K562 (cell line): ENCODE results near the gene ADK. TPM values are rescaled to one million over a fixed set of nuclear protein-coding genes. Genes with fewer than 3 reads are reported as not detected.
A peak's percentile ranks its signal among the peaks of the same experiment; 100 is the strongest.

Source experiments
- ATAC-seq: fragments of 200-7000 bp; cut with Tn5 transposase; 3 replicates; pipeline ENCODE4 v1.9.1; 2020; ENCODE audit warnings: moderate library complexity
- BruUV-seq: library from RNA; stranded (reverse); fragments of 400-500 nt; replicated peaks from 2 replicates; lab custom pipeline; 2021; lab: Mats Ljungman, UMichigan
- CTCF ChIA-PET: fragments of 300-600 bp; formaldehyde crosslinking; extraction: SDS; loops from one replicate; lab custom pipeline; 2021; ENCODE audit warnings: low intra/inter-chr PET ratio; lab: Yijun Ruan, JAX
- POLR2A ChIA-PET: fragments of 300-600, 350-650 bp; sonication (Branson Sonifier 250); formaldehyde crosslinking; extraction: SDS; loops from one replicate; lab custom pipeline; 2021; ENCODE audit warnings: antibody characterized with exemption, inconsistent platforms; lab: Yijun Ruan, JAX
- DNase-seq, 4 experiments: peaks; one replicate each; pipeline versions ENCODE4 v3.0.0 to v3.0.0-alpha.2; 2011 to 2018; ENCODE audit warnings: low spot score in 3 of 4, mixed read lengths in 3 of 4; ENCODE audit errors: extremely low read depth in 1 of 4
- FAIRE-seq: peaks from 2 replicates; lab custom pipeline; 2011; peaks lifted over from hg19 to GRCh38; lab: Jason Lieb, UNC
- H2AFZ ChIP-seq: 2 replicates; pipeline ENCODE4 v1.6.0; 2011; ENCODE audit warnings: low read depth, low read length, control low read depth, inconsistent platforms
- H3K27ac ChIP-seq: fragments of 200-600 bp; 3 replicates; pipeline ENCODE4 v1.8.0; 2011; ENCODE audit warnings: low read depth, mild to moderate bottlenecking, control low read depth, inconsistent platforms, low read length, moderate library complexity, mixed read lengths; ENCODE audit errors: extremely low read depth
- H3K27me3 ChIP-seq, 2 experiments: fragments of 300-600 bp in 1 of 2; 2 replicates in 1 of 2; 3 replicates in 1 of 2; pipeline versions ENCODE4 v1.6.0 to v1.8.0; 2011; ENCODE audit warnings: inconsistent platforms in 2 of 2, low read length in 2 of 2, mild to moderate bottlenecking in 1 of 2, mixed read lengths in 1 of 2, moderate library complexity in 1 of 2; ENCODE audit not compliant: control insufficient read depth in 2 of 2, insufficient read depth in 2 of 2
- H3K36me3 ChIP-seq: fragments of 300-600 bp; 3 replicates; pipeline ENCODE4 v1.8.0; 2011; ENCODE audit warnings: mild to moderate bottlenecking, low read length, inconsistent platforms; ENCODE audit not compliant: control insufficient read depth, insufficient read depth
- H3K4me1 ChIP-seq, 2 experiments: fragments of 200-600 bp in 1 of 2; replicated peaks in 1 of 2; 2 replicates in 1 of 2; 3 replicates in 1 of 2; pipeline versions ENCODE4 v1.5.1 to v1.8.0; 2011; ENCODE audit warnings: inconsistent platforms in 2 of 2, low read length in 2 of 2, mild to moderate bottlenecking in 1 of 2, mixed read lengths in 1 of 2, moderate library complexity in 1 of 2; ENCODE audit not compliant: control insufficient read depth in 2 of 2, insufficient read depth in 2 of 2
- H3K4me2 ChIP-seq: 2 replicates; pipeline ENCODE4 v1.6.1; 2011; ENCODE audit warnings: low read length, control low read depth, inconsistent platforms, mixed read lengths; ENCODE audit not compliant: insufficient read depth
- H3K4me3 ChIP-seq: fragments of 200-600 bp; sonication (generic), shearing (Covaris generic); 2 replicates; pipeline ENCODE4 v1.5.1; 2016; ENCODE audit warnings: control low read depth, inconsistent platforms
- H3K79me2 ChIP-seq: fragments of 200-600 bp; 3 replicates; pipeline ENCODE4 v1.8.0; 2011; ENCODE audit warnings: low read length, inconsistent platforms; ENCODE audit not compliant: control insufficient read depth, insufficient read depth
- H3K9ac ChIP-seq, 2 experiments: 2 replicates each; pipeline versions ENCODE4 v1.6.0 to v1.6.1; 2011; ENCODE audit warnings: low read depth in 2 of 2, low read length in 2 of 2, control low read depth in 1 of 2, inconsistent platforms in 1 of 2, mild to moderate bottlenecking in 1 of 2, mixed read lengths in 1 of 2; ENCODE audit not compliant: insufficient read depth in 1 of 2
- H3K9me1 ChIP-seq: one replicate; pipeline ENCODE4 v1.6.0; 2011; ENCODE audit warnings: inconsistent platforms, mild to moderate bottlenecking, low read length, moderate library complexity; ENCODE audit not compliant: control insufficient read depth, insufficient read depth
- H3K9me3 ChIP-seq: replicated peaks from 2 replicates; pipeline ENCODE4 v1.5.1; 2011; ENCODE audit warnings: low read depth, low read length, inconsistent platforms; ENCODE audit not compliant: control insufficient read depth, insufficient read depth
- H4K20me1 ChIP-seq: replicated peaks from 2 replicates; pipeline ENCODE4 v1.6.1; 2011; ENCODE audit warnings: low read length, inconsistent platforms, mixed read lengths; ENCODE audit not compliant: control insufficient read depth, insufficient read depth
- ATF4 ChIP-seq: fragments of 450-650 bp; formaldehyde crosslinking; IDR thresholded peaks from 2 replicates; pipeline ENCODE4 v1.4.0; 2022; ENCODE audit warnings: mild to moderate bottlenecking, moderate library complexity
- DLX4 ChIP-seq: fragments of 250-450 bp; sonication (Bioruptor Pico); IDR thresholded peaks from 2 replicates; pipeline ENCODE4 v1.6.1; 2021; ENCODE audit warnings: mild to moderate bottlenecking
- ELK1 ChIP-seq: sonication (generic); formaldehyde crosslinking; IDR thresholded peaks from 2 replicates; pipeline ENCODE4 v1.8.1; 2022; ENCODE audit warnings: missing genetic modification reagents
- FOXO4 ChIP-seq: fragments of 450-650 bp; formaldehyde crosslinking; IDR thresholded peaks from 2 replicates; pipeline ENCODE4 v1.4.0; 2020; ENCODE audit warnings: mild to moderate bottlenecking, moderate library complexity
- GABPA ChIP-seq: fragments of 200-800 bp; sonication (Bioruptor generic); conservative IDR thresholded peaks from 2 replicates; pipeline ENCODE4 v1.6.1; 2016; ENCODE audit warnings: low read depth, missing genetic modification characterization, missing compliant biosample characterization
- IFI16 ChIP-seq: fragments of 250-450 bp; sonication (Bioruptor Pico); IDR thresholded peaks from 2 replicates; pipeline ENCODE4 v2.1.2; 2022; ENCODE audit warnings: mild to moderate bottlenecking, inconsistent platforms
- KLF16 ChIP-seq: IDR thresholded peaks from 2 replicates; pipeline ENCODE4 v1.6.1; 2016; ENCODE audit warnings: antibody characterized with exemption
- MTF1 ChIP-seq: fragments of 250-450 bp; sonication (Bioruptor Pico); IDR thresholded peaks from 2 replicates; pipeline ENCODE4 v1.9.0; 2021; ENCODE audit warnings: moderate library complexity, mild to moderate bottlenecking, inconsistent platforms, borderline replicate concordance
- NR3C1 ChIP-seq: sonication (generic); formaldehyde crosslinking; IDR thresholded peaks from 2 replicates; pipeline ENCODE4 v1.8.1; 2022; ENCODE audit warnings: missing genetic modification reagents
- PML ChIP-seq: IDR thresholded peaks from 2 replicates; pipeline ENCODE4 v1.6.1; 2012; ENCODE audit warnings: low read length, inconsistent platforms
- POLR2A ChIP-seq: fragments of 450-650 bp; conservative IDR thresholded peaks from 2 replicates; pipeline ENCODE4 v1.6.1; 2016
- RB1 ChIP-seq: fragments of 450-650 bp; IDR thresholded peaks from 2 replicates; pipeline ENCODE4 v1.6.1; 2017; ENCODE audit warnings: low read depth, mild to moderate bottlenecking
- SREBF2 ChIP-seq: sonication (generic); formaldehyde crosslinking; IDR thresholded peaks from 2 replicates; pipeline ENCODE4 v1.4.0; 2020; ENCODE audit warnings: mild to moderate bottlenecking, missing genetic modification reagents
- TBP ChIP-seq: optimal IDR thresholded peaks from 2 replicates; pipeline ENCODE3; 2011; ENCODE audit warnings: low read depth, low read length, improper control_type of control experiment
- ZFP1 ChIP-seq: fragments of 450-650 bp; formaldehyde crosslinking; IDR thresholded peaks from 2 replicates; pipeline ENCODE4 v1.4.0; 2020; ENCODE audit warnings: mild to moderate bottlenecking, mixed read lengths
- ZNF212 ChIP-seq: fragments of 450-650 bp; formaldehyde crosslinking; IDR thresholded peaks from 2 replicates; pipeline ENCODE4 v1.4.0; 2020; ENCODE audit warnings: mild to moderate bottlenecking
- ZNF282 ChIP-seq: sonication (generic); formaldehyde crosslinking; IDR thresholded peaks from 2 replicates; pipeline ENCODE4 v1.8.1; 2023; ENCODE audit warnings: missing genetic modification reagents
- ZNF431 ChIP-seq: sonication (generic); formaldehyde crosslinking; IDR thresholded peaks from 2 replicates; pipeline ENCODE4 v1.8.0; 2022; ENCODE audit warnings: mild to moderate bottlenecking, missing genetic modification reagents
- WGBS: fragments of 100-300 bp; shearing (Covaris generic); methylation state at CpG from one replicate; pipeline ENCODE4 v1.1.6; 2016; ENCODE audit warnings: low coverage, mixed read lengths; ENCODE audit not compliant: insufficient coverage; ENCODE audit errors: missing lambda C conversion rate; 5-methylcytosine and 5-hydroxymethylcytosine counted together
- in situ Hi-C: fragments of 300-500 bp; cut with MboI; formaldehyde crosslinking; loops from 4 replicates; pipeline ENCODE4 v1.15.0; 2018; ENCODE audit warnings: inconsistent platforms, mixed read lengths
- intact Hi-C: fragments of 100-400 bp; cut with micrococcal nuclease; formaldehyde crosslinking; loops from 2 replicates; pipeline ENCODE4 v1.14.2; 2022
- polyA plus RNA-seq, 8 experiments: library from polyadenylated mRNA; depleted of rRNA in 4 of 8; stranded (reverse) in 5 of 8; unstranded in 3 of 8; fragments of >200 nt; fragmentation: Nextera tagmentation in 2 of 8; fragmentation: Illumina TruSeq in 1 of 8; extraction: Ambion mirVana in 2 of 8; extraction: Trizol in 1 of 8; gene quantifications; 2 replicates each; pipeline versions ENCODE4 v1.2.1 to v1.2.3, GENCODE V29; 2011 to 2014; ENCODE audit warnings: inconsistent platforms in 1 of 8, missing spikeins in 1 of 8
- total RNA-seq, 7 experiments: library from RNA; depleted of rRNA in 6 of 7; stranded (reverse); fragments of >200 nt in 6 of 7; fragmentation: Illumina TruSeq in 2 of 7; extraction: Trizol in 2 of 7; gene quantifications; 2 replicates each; pipeline versions ENCODE4 v1.2.1 to v1.2.3, GENCODE V29; 2011 to 2021; ENCODE audit warnings: low replicate concordance in 1 of 7

Gene ADK
- total and polyA plus RNA-seq, 9 of the 15 experiments (the other 6 are each of a cell fraction or from before 2014, with no cell fraction given) = 54.2 to 97.8 (median 73.6) TPM

GRCh38 chr10:74150204-74150989 lies 624 bp upstream of the ADK start, which contains the start of gene AP3M1:
Gene AP3M1, minus strand, starts transcription at chr10:74150828. Its CDS starts 12,449 bp downstream, at chr10:74138379.
- Histone ChIP-seq H2AFZ (peak within 1 kb of the TSS; percentile 90), H3K9ac (peak within 1 kb of the TSS; percentile 85 to 96), H3K27me3 (no peaks in the 10 kb centered on the region), H3K27ac (peak within 1 kb of the TSS; percentile 94), H3K36me3 (peaks cover 26% of the 10 kb centered on the region; the same call in 2 of the 3 replicates), H3K4me2 (peak within 1 kb of the TSS; percentile 98), H3K4me3 (peak within 1 kb of the TSS; percentile 93), H3K79me2 (peaks cover 93% of the 10 kb centered on the region), H4K20me1 (no peaks in the 10 kb centered on the region; the same call in 1 of the 2 replicates), H3K9me3 (no peaks in the 10 kb centered on the region), H3K9me1 (no peaks in the 10 kb centered on the region), H3K4me1 (peaks cover 5 to 22% of the 10 kb centered on the region in 2 experiments; a peak in 4 of 5 replicates)
- FAIRE-seq (peak; percentile 35), ATAC-seq (peak; percentile 66), DNase-seq (peak; percentile 85 to 94 (median 88))
- in situ Hi-C loops (no loop called here), intact Hi-C loops (loop anchor here (2.0 to 5.0 kb wide), 2 partner anchors 26 to 82 kb away; no protein-coding TSS in a partner anchor)
- ChIA-PET POLR2A (interaction anchor here (0.6 to 2.1 kb wide), 16 partner anchors 9 to 1061 kb away, joined by 3 to 10 read pairs (median 3); no protein-coding TSS in a partner anchor), CTCF (interaction anchor here (1.1 to 1.2 kb wide), 2 partner anchors 85 to 94 kb away, joined by 3 to 5 read pairs; no protein-coding TSS in a partner anchor)
- under 1% methylated on average over 32 of the region's 32 CpGs for WGBS
- no TSS peak for BruUV-seq
- peak; percentile 82 for TF ChIP-seq RB1
- no peak for TF ChIP-seq IFI16
- TF ChIP-seq ZNF282 (CRISPR knock-in tag) = no peak
- no peak for TF ChIP-seq NR3C1
- TF ChIP-seq ZNF431 (CRISPR knock-in tag) = no peak
- no peak for TF ChIP-seq KLF16
- peak; percentile 77 for TF ChIP-seq TBP
- TF ChIP-seq GABPA (tag) = peak; percentile 68
- 0 out of 2 replicates have a peak, but pooled peaks have one; percentile 8 for TF ChIP-seq ATF4 (CRISPR knock-in tag)
- no peak; the same call in 1 of the 2 replicates for TF ChIP-seq SREBF2
- TF ChIP-seq POLR2A = peak; percentile 82
- no peak for TF ChIP-seq DLX4 (CRISPR knock-in tag)
- no peak for TF ChIP-seq ZFP1 (CRISPR knock-in tag)
- no peak for TF ChIP-seq ELK1 (CRISPR knock-in tag)
- TF ChIP-seq MTF1 (CRISPR knock-in tag) = no peak
- TF ChIP-seq FOXO4 (CRISPR knock-in tag) = no peak
- peak; percentile 76 for TF ChIP-seq PML
- no peak for TF ChIP-seq ZNF212
